Right atrium auricular region (tissue), 2 donors: ENCODE measurements around the gene KCNQ1. TPM values are rescaled to one million over a fixed set of nuclear protein-coding genes. Genes with fewer than 3 reads are reported as not detected.

Experiments
- DNase-seq: peaks from one replicate; pipeline ENCODE4 v3.0.0-alpha.2; 2019; ENCODE audit warnings: low spot score
- H3K27ac ChIP-seq, 2 donors: fragments of 200-600 bp; sonication (generic); 1 replicate in 1 of 2; 2 replicates in 1 of 2; pipeline ENCODE4 v1.5.1; 2016 to 2019
- H3K27me3 ChIP-seq, 2 donors: fragments of 200-600 bp; sonication (generic); one replicate each; pipeline versions ENCODE4 v1.5.1 to v1.6.0; 2017 to 2019
- H3K36me3 ChIP-seq: fragments of 200-600 bp; sonication (generic); one replicate; pipeline ENCODE4 v1.5.1; 2016
- H3K4me1 ChIP-seq, 2 donors: fragments of 200-600 bp; sonication (generic); one replicate each; pipeline versions ENCODE4 v1.5.1 to v1.6.0; 2017 to 2019
- H3K4me3 ChIP-seq, 2 donors: fragments of 200-600 bp; sonication (generic); 1 replicate in 1 of 2; 2 replicates in 1 of 2; pipeline ENCODE4 v1.5.1; 2017 to 2019; ENCODE audit warnings: mild to moderate bottlenecking in 1 of 2, moderate library complexity in 1 of 2
- H3K9me3 ChIP-seq, 2 donors: fragments of 200-600 bp; sonication (generic); one replicate each; pipeline ENCODE4 v1.5.1; 2019
- CTCF ChIP-seq, 2 donors: fragments of 200-600 bp; sonication (generic); IDR thresholded peaks; one replicate each; pipeline ENCODE4 v1.5.1; 2019; ENCODE audit warnings: antibody characterized with exemption in 2 of 2
- total RNA-seq, 2 donors: library from RNA; depleted of rRNA; stranded (reverse); fragments of >200 nt; gene quantifications; one replicate each; pipeline ENCODE4 v1.1.0, GENCODE V29; 2016

Gene KCNQ1
- total RNA-seq, 2 donors from 2014 or later = 12.7 to 25.1 TPM

- H3K27me3 ChIP-seq = no peaks in the 10 kb centered on the region
- H3K27ac ChIP-seq = no peak overlapping the region
- DNase-seq = no peak
- H3K4me3 ChIP-seq = no peak overlapping the region
- H3K4me1 ChIP-seq = peaks cover 0 to 30% of the 10 kb centered on the region in 2 donors
- no peaks in the 10 kb centered on the region for H3K9me3 ChIP-seq
- no peak for TF ChIP-seq CTCF (IDR thresholded peaks at IDR 0.05)
- no peaks in the 10 kb centered on the region for H3K36me3 ChIP-seq
Observed at GRCh38 chr11:2803186-2804091, 358.6 kb downstream of the KCNQ1 start.

- H3K4me1 ChIP-seq = peaks cover 0 to 33% of the 10 kb centered on the region in 2 donors
- TF ChIP-seq CTCF (IDR thresholded peaks at IDR 0.05) = no peak
- no peaks in the 10 kb centered on the region for H3K36me3 ChIP-seq
- H3K27ac ChIP-seq = no peak overlapping the region
- no peaks in the 10 kb centered on the region for H3K9me3 ChIP-seq
- DNase-seq = no peak
- H3K4me3 ChIP-seq = no peak overlapping the region
- H3K27me3 ChIP-seq = no peaks in the 10 kb centered on the region
Observed at GRCh38 chr11:2804189-2804588, 359.4 kb downstream of the KCNQ1 start.

GRCh38 chr11:2804701-2805387 lies 360.0 kb downstream of the KCNQ1 start:
- peak overlapping the region in 1 of 2 donors; percentile 43 for H3K27ac ChIP-seq
- DNase-seq = peak; percentile 58
- no peak for TF ChIP-seq CTCF (IDR thresholded peaks at IDR 0.05)
- no peak overlapping the region for H3K4me3 ChIP-seq
- no peaks in the 10 kb centered on the region for H3K27me3 ChIP-seq
- peaks cover 0 to 33% of the 10 kb centered on the region in 2 donors for H3K4me1 ChIP-seq
- no peaks in the 10 kb centered on the region for H3K9me3 ChIP-seq
- no peaks in the 10 kb centered on the region for H3K36me3 ChIP-seq

GRCh38 chr11:2805388-2806056 lies 360.7 kb downstream of the KCNQ1 start:
- no peak for DNase-seq
- H3K27ac ChIP-seq = peak overlapping the region in 1 of 2 donors; percentile 43
- no peaks in the 10 kb centered on the region for H3K27me3 ChIP-seq
- no peak for TF ChIP-seq CTCF (IDR thresholded peaks at IDR 0.05)
- H3K4me1 ChIP-seq = peaks cover 0 to 33% of the 10 kb centered on the region in 2 donors
- H3K9me3 ChIP-seq = no peaks in the 10 kb centered on the region
- H3K36me3 ChIP-seq = no peaks in the 10 kb centered on the region
- H3K4me3 ChIP-seq = no peak overlapping the region

GRCh38 chr11:2806351-2807024 lies 361.7 kb downstream of the KCNQ1 start:
- DNase-seq = peak; percentile 51
- Histone ChIP-seq H3K4me1 (peaks cover 0 to 41% of the 10 kb centered on the region in 2 donors), H3K4me3 (no peak overlapping the region), H3K27me3 (no peaks in the 10 kb centered on the region), H3K36me3 (no peaks in the 10 kb centered on the region), H3K27ac (no peak overlapping the region), H3K9me3 (no peaks in the 10 kb centered on the region)
- no peak for TF ChIP-seq CTCF (IDR thresholded peaks at IDR 0.05)
